Kidney epithelial cell (primary cell): ENCODE data around the gene ACSF3. TPM values are rescaled to one million over a fixed set of nuclear protein-coding genes. Genes with fewer than 3 reads are reported as not detected.

Source experiments
- DNase-seq: peaks from one replicate; pipeline ENCODE4 v3.0.0-alpha.2; 2010; ENCODE audit warnings: low read depth
- H3K27me3 ChIP-seq: 2 replicates; pipeline ENCODE4 v1.6.0; 2011; ENCODE audit warnings: low read length; ENCODE audit not compliant: control insufficient read depth, insufficient read depth
- H3K36me3 ChIP-seq: 2 replicates; pipeline ENCODE4 v1.5.1; 2011; ENCODE audit warnings: low read length; ENCODE audit not compliant: control insufficient read depth, insufficient read depth
- H3K4me3 ChIP-seq: 2 replicates; pipeline ENCODE4 v1.5.1; 2011; ENCODE audit warnings: low read depth, mild to moderate bottlenecking, control low read depth, low read length
- total RNA-seq: library from RNA; depleted of rRNA; stranded (reverse); fragments of >200 nt; gene quantifications from 2 replicates; pipeline ENCODE4 v1.2.3, GENCODE V29; 2015
- TF ChIP-seq, protein P1 (sequence below): IDR thresholded peaks from 2 replicates; pipeline ENCODE4 v1.5.1; 2011; ENCODE audit warnings: mild to moderate bottlenecking, moderate library complexity, low read length, control low read depth, inconsistent platforms; ENCODE audit not compliant: insufficient read depth, poor library complexity, severe bottlenecking

The ACSF3 gene
- total RNA-seq, 1 donor from 2014 or later: 36.9 TPM

DNA sequence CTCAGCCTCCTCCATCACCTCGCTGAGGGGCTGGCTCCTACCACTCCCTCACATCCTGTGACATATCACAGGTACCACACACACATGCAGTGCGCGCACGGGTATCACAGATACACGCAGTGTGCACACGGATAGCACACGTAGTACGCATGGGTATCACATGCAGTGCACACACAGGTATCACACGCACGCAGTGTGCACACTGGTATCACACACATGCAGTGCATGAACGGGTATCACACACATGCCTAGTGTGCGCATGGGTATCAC lies 30.1 kb downstream of the ACSF3 start:
- Histone ChIP-seq H3K27me3 (no peaks in the 10 kb centered on the region), H3K36me3 (peaks cover 1% of the 10 kb centered on the region), H3K4me3 (no peak overlapping the region)
- DNase-seq: no peak
- TF ChIP-seq, protein P1, sequence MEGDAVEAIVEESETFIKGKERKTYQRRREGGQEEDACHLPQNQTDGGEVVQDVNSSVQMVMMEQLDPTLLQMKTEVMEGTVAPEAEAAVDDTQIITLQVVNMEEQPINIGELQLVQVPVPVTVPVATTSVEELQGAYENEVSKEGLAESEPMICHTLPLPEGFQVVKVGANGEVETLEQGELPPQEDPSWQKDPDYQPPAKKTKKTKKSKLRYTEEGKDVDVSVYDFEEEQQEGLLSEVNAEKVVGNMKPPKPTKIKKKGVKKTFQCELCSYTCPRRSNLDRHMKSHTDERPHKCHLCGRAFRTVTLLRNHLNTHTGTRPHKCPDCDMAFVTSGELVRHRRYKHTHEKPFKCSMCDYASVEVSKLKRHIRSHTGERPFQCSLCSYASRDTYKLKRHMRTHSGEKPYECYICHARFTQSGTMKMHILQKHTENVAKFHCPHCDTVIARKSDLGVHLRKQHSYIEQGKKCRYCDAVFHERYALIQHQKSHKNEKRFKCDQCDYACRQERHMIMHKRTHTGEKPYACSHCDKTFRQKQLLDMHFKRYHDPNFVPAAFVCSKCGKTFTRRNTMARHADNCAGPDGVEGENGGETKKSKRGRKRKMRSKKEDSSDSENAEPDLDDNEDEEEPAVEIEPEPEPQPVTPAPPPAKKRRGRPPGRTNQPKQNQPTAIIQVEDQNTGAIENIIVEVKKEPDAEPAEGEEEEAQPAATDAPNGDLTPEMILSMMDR: no peak

DNA sequence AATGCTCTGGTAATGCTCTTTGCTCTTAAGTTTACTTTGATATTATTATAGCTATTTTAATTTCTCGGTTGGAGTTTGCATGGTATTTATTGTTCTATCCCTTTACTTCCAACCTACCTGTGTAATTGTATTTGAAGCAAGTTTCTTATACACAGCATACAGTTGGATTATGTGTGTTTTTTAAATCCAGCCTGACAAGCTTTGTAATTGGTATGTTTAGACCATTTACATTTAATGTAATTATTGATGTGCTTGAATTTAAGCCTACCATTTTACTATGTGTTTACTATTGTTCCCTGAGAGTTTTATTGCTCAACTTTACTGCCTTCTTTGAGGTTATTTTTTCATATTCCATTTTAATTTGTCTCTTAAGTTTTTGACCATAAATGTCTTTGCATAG lies 35.7 kb downstream of the ACSF3 start:
- no peak for DNase-seq
- TF ChIP-seq, protein P1: no peak
- Histone ChIP-seq H3K4me3 (no peak overlapping the region), H3K36me3 (no peaks in the 10 kb centered on the region), H3K27me3 (no peaks in the 10 kb centered on the region)

DNA sequence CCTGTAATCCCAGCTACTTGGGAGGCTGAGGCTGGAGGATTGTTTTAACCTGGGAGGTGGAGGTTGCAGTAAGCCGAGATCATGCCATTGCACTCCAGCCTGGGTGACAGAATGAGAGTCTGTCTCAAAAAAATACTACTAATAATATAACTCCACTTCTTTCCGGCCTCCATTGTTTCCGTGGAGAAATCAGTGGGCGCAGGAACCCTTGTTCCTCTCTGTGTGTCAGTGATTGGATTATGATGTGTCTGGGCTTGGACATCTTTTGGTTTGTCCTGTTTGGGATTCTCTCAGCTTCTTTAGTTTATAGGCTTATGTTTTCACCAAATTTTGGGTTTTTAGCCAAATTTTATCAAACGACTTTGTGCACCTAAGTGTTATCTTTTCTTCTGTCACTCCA lies 36.8 kb downstream of the ACSF3 start:
- no peak for DNase-seq
- no peaks in the 10 kb centered on the region for H3K36me3 ChIP-seq
- H3K4me3 ChIP-seq: no peak overlapping the region
- H3K27me3 ChIP-seq: no peaks in the 10 kb centered on the region
- TF ChIP-seq, protein P1: no peak

DNA sequence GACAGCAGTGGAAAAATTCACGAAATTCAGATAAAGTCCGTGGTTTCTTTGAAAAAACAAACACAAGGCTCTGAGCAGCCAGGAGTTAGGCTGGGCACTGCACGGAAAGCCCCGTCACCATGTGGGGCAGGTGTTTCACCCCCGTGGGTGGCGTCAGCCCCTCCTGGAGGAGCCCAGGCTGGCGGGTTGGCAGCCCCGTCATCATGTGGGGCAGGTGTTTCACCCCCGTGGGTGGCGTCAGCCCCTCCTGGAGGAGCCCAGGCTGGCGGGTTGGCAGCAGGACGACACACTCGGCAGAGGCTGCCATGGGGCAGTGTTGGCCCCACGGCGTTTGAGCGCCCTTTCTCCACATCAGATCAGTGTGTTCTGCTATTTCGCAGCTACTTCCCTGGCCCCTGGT lies 38.1 kb downstream of the ACSF3 start:
- DNase-seq: no peak
- Histone ChIP-seq H3K27me3 (no peaks in the 10 kb centered on the region), H3K4me3 (no peak overlapping the region), H3K36me3 (no peaks in the 10 kb centered on the region)
- TF ChIP-seq, protein P1: no peak

DNA sequence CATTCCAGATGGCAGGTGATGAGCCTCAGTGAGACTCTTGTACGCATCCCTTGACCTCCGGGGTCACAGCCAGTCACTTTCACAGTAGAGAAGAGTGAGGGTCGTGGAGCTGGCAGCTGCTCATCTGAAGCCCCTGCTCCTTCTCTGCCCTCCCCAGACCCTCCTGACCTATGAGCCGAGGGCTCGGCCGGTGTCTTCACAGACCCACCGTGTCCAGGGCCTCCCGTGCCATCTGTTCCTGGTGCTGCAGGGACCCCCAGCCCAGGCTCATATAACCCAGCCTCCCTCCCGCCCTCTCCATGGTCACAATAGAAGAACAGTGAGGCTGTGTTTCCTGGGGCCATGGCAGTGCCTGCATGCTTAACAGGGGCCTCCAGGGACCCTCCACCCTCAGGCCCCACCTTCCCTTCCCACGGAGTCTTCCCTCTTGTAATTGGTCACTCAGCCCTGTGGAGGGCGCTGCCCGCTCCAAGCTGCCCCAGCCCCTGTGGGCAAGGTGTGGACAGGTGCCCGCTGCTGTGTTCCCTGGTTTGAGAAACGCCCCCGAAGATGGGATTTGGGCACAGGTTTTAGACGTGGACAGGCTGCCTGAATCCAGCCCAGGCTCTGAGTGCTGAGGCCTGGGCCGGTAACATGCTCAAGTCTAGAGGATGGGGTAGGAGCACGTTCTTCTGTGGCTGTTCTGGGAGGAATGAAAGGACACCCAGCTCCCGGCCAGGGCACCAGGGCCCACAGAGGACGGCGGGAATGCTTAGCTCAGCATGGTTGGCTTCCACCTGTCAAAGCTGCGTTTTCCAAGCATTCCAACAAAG lies 38.7 kb downstream of the ACSF3 start:
- TF ChIP-seq, protein P1: no peak
- DNase-seq: no peak
- Histone ChIP-seq H3K36me3 (no peaks in the 10 kb centered on the region), H3K4me3 (no peak overlapping the region), H3K27me3 (no peaks in the 10 kb centered on the region)
